ENCODE results near the gene DIPK1B. TPM values are rescaled to one million over a fixed set of nuclear protein-coding genes. Genes with fewer than 3 reads are reported as not detected.
A peak's percentile ranks its signal among the peaks of the same experiment; 100 is the strongest.
"Not testable (repeated sequence)": the region's sequence is repeated elsewhere in the genome, so short reads cannot be mapped to it uniquely, and the experiment has no call there.

DIPK1B gene
- total RNA-seq, 1 donor from 2014 or later, result 293 TPM

DNA sequence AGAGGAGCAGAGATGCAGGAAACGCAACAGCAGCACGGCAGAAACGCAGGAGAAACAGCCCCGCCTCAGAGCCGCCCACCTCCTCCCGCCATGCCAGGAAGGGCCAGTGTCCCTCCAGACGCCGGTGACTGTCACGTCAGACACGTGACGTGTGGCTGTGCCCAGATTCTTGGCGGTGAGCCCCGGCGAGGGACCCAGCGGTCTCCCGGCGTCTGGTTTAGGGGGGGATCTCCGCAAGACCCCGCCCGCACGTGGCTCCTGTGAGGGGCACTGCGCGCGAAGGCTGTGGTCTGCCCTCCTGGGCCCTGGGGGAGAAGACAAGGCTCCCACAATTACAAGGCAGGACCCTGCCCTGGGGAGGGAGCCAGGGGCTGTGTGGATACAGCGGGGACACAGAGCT is 48.1 kb downstream of the DIPK1B start:
- peaks cover 3% of the 10 kb centered on the region for H3K36me3 Mint-ChIP-seq (ENCODE audit: low read depth, unreplicated experiment)
- TF ChIP-seq, protein P1, sequence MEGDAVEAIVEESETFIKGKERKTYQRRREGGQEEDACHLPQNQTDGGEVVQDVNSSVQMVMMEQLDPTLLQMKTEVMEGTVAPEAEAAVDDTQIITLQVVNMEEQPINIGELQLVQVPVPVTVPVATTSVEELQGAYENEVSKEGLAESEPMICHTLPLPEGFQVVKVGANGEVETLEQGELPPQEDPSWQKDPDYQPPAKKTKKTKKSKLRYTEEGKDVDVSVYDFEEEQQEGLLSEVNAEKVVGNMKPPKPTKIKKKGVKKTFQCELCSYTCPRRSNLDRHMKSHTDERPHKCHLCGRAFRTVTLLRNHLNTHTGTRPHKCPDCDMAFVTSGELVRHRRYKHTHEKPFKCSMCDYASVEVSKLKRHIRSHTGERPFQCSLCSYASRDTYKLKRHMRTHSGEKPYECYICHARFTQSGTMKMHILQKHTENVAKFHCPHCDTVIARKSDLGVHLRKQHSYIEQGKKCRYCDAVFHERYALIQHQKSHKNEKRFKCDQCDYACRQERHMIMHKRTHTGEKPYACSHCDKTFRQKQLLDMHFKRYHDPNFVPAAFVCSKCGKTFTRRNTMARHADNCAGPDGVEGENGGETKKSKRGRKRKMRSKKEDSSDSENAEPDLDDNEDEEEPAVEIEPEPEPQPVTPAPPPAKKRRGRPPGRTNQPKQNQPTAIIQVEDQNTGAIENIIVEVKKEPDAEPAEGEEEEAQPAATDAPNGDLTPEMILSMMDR (IDR thresholded peaks at IDR 0.05; ENCODE audit: unreplicated experiment), result no peak
- peaks cover 12% of the 10 kb centered on the region for H3K27me3 Mint-ChIP-seq (ENCODE audit: unreplicated experiment)
- H3K27ac Mint-ChIP-seq (ENCODE audit: unreplicated experiment), result no peak overlapping the region
- H3K4me1 Mint-ChIP-seq (ENCODE audit: unreplicated experiment), result no peaks in the 10 kb centered on the region
- no peak overlapping the region for H3K4me3 Mint-ChIP-seq (ENCODE audit: unreplicated experiment)
- H3K9me3 Mint-ChIP-seq (ENCODE audit: unreplicated experiment), result no peaks in the 10 kb centered on the region
- no peak for DNase-seq (ENCODE audit: low spot score)

DNA sequence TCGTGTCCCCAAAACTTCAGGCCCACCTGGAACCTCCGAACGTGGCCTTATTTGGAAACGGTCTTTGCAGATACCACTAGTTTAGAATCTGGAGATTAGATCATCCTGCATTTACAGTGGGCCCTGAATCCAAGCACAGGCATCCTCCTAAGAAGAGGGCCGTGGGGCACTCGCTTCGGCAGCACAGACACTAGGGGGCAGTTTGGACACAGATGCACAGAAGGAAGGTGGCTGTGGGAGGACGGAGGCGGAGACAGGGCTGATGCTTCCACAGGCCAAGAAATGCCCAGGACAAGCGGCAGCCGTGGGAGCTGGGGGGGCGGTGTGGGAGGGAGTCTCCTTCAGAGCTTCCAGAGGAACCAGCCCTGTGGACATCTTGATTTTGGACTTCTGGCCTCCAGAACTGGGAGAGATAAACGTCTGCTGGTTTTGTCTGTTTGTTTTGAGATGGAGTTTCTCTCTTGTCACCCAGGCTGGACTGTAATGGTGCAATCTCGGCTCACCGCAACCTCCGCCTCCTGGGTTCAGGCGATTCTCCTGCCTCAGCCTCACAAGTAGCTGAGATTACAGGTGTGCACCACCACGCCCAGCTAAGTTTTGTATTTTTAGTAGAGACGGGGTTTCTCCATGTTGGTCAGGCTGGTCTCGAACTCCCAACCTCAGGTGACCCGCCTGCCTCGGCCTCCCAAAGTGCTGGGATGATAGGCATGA is 48.6 kb downstream of the DIPK1B start:
- not testable (repeated sequence) for H3K27me3 Mint-ChIP-seq (ENCODE audit: unreplicated experiment); H3K9me3 Mint-ChIP-seq (ENCODE audit: unreplicated experiment); H3K27ac Mint-ChIP-seq (ENCODE audit: unreplicated experiment); H3K36me3 Mint-ChIP-seq (ENCODE audit: low read depth, unreplicated experiment); H3K4me3 Mint-ChIP-seq (ENCODE audit: unreplicated experiment); H3K4me1 Mint-ChIP-seq (ENCODE audit: unreplicated experiment)
- TF ChIP-seq, protein P1 (IDR thresholded peaks at IDR 0.05; ENCODE audit: unreplicated experiment), result peak; percentile 25
- DNase-seq (ENCODE audit: low spot score), result peak; percentile 75

DNA sequence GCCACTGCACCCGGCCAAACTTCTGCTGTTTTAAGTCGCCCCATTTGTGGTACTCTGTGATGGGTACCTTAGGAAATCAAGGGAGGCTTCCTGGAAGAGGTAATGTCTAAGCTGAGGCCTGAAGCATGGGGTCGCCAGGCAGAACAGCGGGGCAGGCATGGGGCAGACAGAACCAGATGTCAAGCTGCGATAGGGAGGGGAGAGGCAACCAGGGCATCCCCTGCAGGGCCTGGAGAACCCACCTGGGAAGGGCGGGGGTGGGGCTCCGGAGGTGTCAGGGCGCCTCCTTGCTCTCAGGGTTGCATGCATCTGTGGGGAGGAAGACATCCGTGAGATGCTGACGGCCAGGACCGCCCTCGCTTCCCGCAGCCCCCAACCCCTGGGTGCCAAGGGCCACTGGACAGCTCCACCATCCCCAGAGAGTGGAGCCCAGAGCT is 49.2 kb downstream of the DIPK1B start:
- DNase-seq (ENCODE audit: low spot score), result no peak
- no peak overlapping the region for H3K4me3 Mint-ChIP-seq (ENCODE audit: unreplicated experiment)
- peaks cover 6% of the 10 kb centered on the region for H3K27me3 Mint-ChIP-seq (ENCODE audit: unreplicated experiment)
- H3K4me1 Mint-ChIP-seq (ENCODE audit: unreplicated experiment), result no peaks in the 10 kb centered on the region
- H3K27ac Mint-ChIP-seq (ENCODE audit: unreplicated experiment), result no peak overlapping the region
- TF ChIP-seq, protein P1 (IDR thresholded peaks at IDR 0.05; ENCODE audit: unreplicated experiment), result no peak
- H3K9me3 Mint-ChIP-seq (ENCODE audit: unreplicated experiment), result no peaks in the 10 kb centered on the region
- H3K36me3 Mint-ChIP-seq (ENCODE audit: low read depth, unreplicated experiment), result no peaks in the 10 kb centered on the region

DNA sequence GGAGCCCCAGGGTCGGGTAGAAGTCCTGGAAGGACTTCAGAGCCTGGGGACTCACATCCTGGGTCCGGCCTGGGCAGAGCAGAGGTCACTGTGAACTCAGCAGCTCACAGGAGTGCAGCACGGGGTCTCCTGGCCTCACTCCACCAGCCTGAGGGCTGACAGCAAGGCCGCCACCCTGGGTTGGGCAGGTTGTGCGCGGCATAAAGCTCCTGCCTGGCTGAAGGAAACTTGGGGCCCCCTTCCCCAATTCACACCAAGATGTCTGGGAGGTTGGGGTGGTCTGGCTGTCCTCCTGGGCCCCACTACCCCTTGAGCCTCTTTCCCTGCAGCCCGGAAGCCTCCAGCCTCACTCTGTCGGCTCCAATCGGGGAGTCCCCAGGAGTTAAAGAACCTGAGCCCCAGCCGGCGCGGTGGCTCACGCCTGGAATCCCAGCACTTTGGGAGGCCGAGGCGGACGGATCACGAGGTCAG is 49.9 kb downstream of the DIPK1B start:
- Mint-ChIP-seq H3K27me3 (ENCODE audit: unreplicated experiment) (peaks cover 8% of the 10 kb centered on the region), H3K4me1 (ENCODE audit: unreplicated experiment) (no peaks in the 10 kb centered on the region), H3K9me3 (ENCODE audit: unreplicated experiment) (no peaks in the 10 kb centered on the region), H3K4me3 (ENCODE audit: unreplicated experiment) (no peak overlapping the region), H3K36me3 (ENCODE audit: low read depth, unreplicated experiment) (no peaks in the 10 kb centered on the region), H3K27ac (ENCODE audit: unreplicated experiment) (no peak overlapping the region)
- TF ChIP-seq, protein P1 (IDR thresholded peaks at IDR 0.05; ENCODE audit: unreplicated experiment), result no peak
- no peak for DNase-seq (ENCODE audit: low spot score)

DNA sequence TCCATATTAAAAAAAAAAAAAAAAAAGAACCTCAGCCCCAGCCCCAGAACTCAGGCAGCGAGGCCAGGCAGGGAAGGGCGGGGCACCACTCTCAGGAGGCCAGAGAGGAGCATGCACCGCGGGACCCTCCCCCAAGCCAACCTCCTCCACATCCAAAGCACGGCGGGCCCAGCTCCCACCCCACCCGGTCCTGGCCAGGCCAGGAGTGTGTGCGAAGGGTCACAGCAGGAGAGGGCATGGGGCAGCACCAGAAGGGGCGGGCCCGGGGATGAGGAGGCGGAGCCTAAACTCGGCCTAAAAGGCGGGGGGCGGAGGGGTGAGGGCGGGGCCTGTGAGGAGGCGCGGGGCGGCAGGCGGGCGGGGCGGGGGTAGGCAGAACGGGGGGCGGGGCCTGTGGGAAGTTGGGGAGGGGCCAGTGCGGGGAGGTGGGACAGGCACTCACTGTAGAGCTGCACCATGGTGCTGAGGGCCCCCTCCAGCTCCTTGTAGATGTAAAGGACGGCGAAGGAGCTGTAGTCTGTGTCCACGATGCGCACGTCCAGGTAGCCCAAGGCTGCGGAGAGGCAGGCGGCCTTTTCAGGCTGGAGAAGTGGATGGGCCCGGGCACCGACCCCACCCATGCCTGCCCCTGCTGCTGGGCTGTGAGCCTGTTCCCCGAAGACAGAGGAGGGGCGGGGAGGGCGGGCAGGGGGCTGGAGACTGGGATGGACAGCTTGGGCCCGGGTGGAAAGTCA is 50.7 kb downstream of the DIPK1B start:
- peak; percentile 71 for DNase-seq (ENCODE audit: low spot score)
- Mint-ChIP-seq H3K36me3 (ENCODE audit: low read depth, unreplicated experiment) (no peaks in the 10 kb centered on the region), H3K9me3 (ENCODE audit: unreplicated experiment) (no peaks in the 10 kb centered on the region), H3K4me1 (ENCODE audit: unreplicated experiment) (no peaks in the 10 kb centered on the region), H3K27me3 (ENCODE audit: unreplicated experiment) (peaks cover 8% of the 10 kb centered on the region), H3K27ac (ENCODE audit: unreplicated experiment) (no peak overlapping the region), H3K4me3 (ENCODE audit: unreplicated experiment) (no peak overlapping the region)
- TF ChIP-seq, protein P1 (IDR thresholded peaks at IDR 0.05; ENCODE audit: unreplicated experiment), result no peak

Data from endothelial cell (in vitro differentiated cells).